Endothelial cell of umbilical vein (primary cell): ENCODE results near the gene TRIM29. TPM values are rescaled to one million over a fixed set of nuclear protein-coding genes. Genes with fewer than 3 reads are reported as not detected.

Experiments
- BruUV-seq: library from RNA; stranded (reverse); fragments of 400-500 nt; replicated peaks from 2 replicates; lab custom pipeline; 2021; lab: Mats Ljungman, UMichigan
- CTCF ChIA-PET: fragments of 300-600, 350-600 bp; sonication (Branson Sonifier 250); formaldehyde crosslinking; loops from one replicate; lab custom pipeline; 2021; ENCODE audit warnings: antibody characterized with exemption, inconsistent platforms; lab: Charles Lee
- POLR2A ChIA-PET: fragments of 300-600, 350-600 bp; sonication (Branson Sonifier 250); formaldehyde crosslinking; loops from one replicate; lab custom pipeline; 2021; ENCODE audit warnings: antibody characterized with exemption, inconsistent platforms; lab: Charles Lee
- DNase-seq: peaks from one replicate; pipeline ENCODE4 v3.0.0-alpha.2; 2011; ENCODE audit warnings: low read depth, low spot score
- FAIRE-seq: peaks from 2 replicates; lab custom pipeline; 2011; peaks lifted over from hg19 to GRCh38; lab: Jason Lieb, UNC
- H2AFZ ChIP-seq: 2 replicates; pipeline ENCODE4 v1.6.0; 2012; ENCODE audit warnings: low read depth, low read length, control low read depth, inconsistent platforms
- H3K27ac ChIP-seq: 2 replicates; pipeline ENCODE4 v1.5.1; 2011; ENCODE audit warnings: low read depth, mild to moderate bottlenecking, control low read depth, low read length, moderate library complexity; ENCODE audit not compliant: insufficient read depth
- H3K27me3 ChIP-seq, 2 experiments: 2 replicates each; pipeline versions ENCODE4 v1.6.0 to v1.6.1; 2011; ENCODE audit warnings: low read length in 2 of 2, mixed read lengths in 1 of 2; ENCODE audit not compliant: control insufficient read depth in 2 of 2, insufficient read depth in 2 of 2
- H3K36me3 ChIP-seq, 2 experiments: 2 replicates in 1 of 2; 3 replicates in 1 of 2; pipeline ENCODE4 v1.5.1; 2011; ENCODE audit warnings: low read length in 2 of 2, mild to moderate bottlenecking in 1 of 2, moderate library complexity in 1 of 2; ENCODE audit not compliant: control insufficient read depth in 2 of 2, insufficient read depth in 2 of 2; ENCODE audit errors: extremely low read depth in 1 of 2
- H3K4me1 ChIP-seq: 3 replicates; pipeline ENCODE4 v1.5.1; 2011; ENCODE audit warnings: mild to moderate bottlenecking, low read length; ENCODE audit not compliant: control insufficient read depth, insufficient read depth; ENCODE audit errors: extremely low read depth
- H3K4me2 ChIP-seq: 2 replicates; pipeline ENCODE4 v1.6.1; 2011; ENCODE audit warnings: low read length, control low read depth, mixed read lengths; ENCODE audit not compliant: insufficient read depth
- H3K4me3 ChIP-seq, 3 experiments: fragments of 200-600 bp in 1 of 3; sonication (generic), shearing (Covaris generic) in 1 of 3; replicated peaks in 1 of 3; 2 replicates each; pipeline ENCODE4 v1.5.1; 2011 to 2016; ENCODE audit warnings: control low read depth in 3 of 3, low read length in 3 of 3, mild to moderate bottlenecking in 2 of 3, inconsistent platforms in 1 of 3, low read depth in 1 of 3, moderate library complexity in 1 of 3; ENCODE audit not compliant: insufficient read depth in 1 of 3
- H3K79me2 ChIP-seq: 2 replicates; pipeline ENCODE4 v1.6.0; 2012; ENCODE audit warnings: low read length, inconsistent platforms; ENCODE audit not compliant: control insufficient read depth, insufficient read depth
- H3K9ac ChIP-seq: replicated peaks from 2 replicates; pipeline ENCODE3; 2011; ENCODE audit warnings: low read length, control low read depth; ENCODE audit not compliant: insufficient read depth; ENCODE audit errors: extremely low read depth
- H3K9me1 ChIP-seq: replicated peaks from 3 replicates; pipeline ENCODE4 v1.6.0; 2011; ENCODE audit warnings: mild to moderate bottlenecking, low read length; ENCODE audit not compliant: control insufficient read depth, insufficient read depth; ENCODE audit errors: extremely low read depth
- H3K9me3 ChIP-seq: replicated peaks from 2 replicates; pipeline ENCODE4 v1.5.1; 2012; ENCODE audit warnings: low read length, inconsistent platforms; ENCODE audit not compliant: control insufficient read depth, insufficient read depth
- H4K20me1 ChIP-seq: replicated peaks from 2 replicates; pipeline ENCODE3; 2011; ENCODE audit warnings: mild to moderate bottlenecking, low read length; ENCODE audit not compliant: control insufficient read depth, insufficient read depth; ENCODE audit errors: extremely low read depth
- EZH2 ChIP-seq: IDR thresholded peaks from 2 replicates; pipeline ENCODE4 v1.6.1; 2012; ENCODE audit warnings: borderline replicate concordance, low read depth, mild to moderate bottlenecking, moderate library complexity, low read length, inconsistent platforms; ENCODE audit not compliant: severe bottlenecking
- FOS ChIP-seq: IDR thresholded peaks from 2 replicates; pipeline ENCODE4 v1.6.1; 2011; ENCODE audit warnings: mild to moderate bottlenecking, low read length, moderate library complexity, borderline replicate concordance; ENCODE audit not compliant: insufficient read depth
- GATA2 ChIP-seq: IDR thresholded peaks from 2 replicates; pipeline ENCODE4 v1.7.0; 2011; ENCODE audit warnings: low read depth, mild to moderate bottlenecking, moderate library complexity, mixed read lengths, low read length; ENCODE audit not compliant: insufficient read length, insufficient read depth
- JUN ChIP-seq: IDR thresholded peaks from 2 replicates; pipeline ENCODE4 v1.6.1; 2011; ENCODE audit warnings: borderline replicate concordance, low read depth; ENCODE audit not compliant: insufficient read length, insufficient read depth
- MYC ChIP-seq: IDR thresholded peaks from one replicate; pipeline ENCODE4 v1.6.1; 2011; ENCODE audit warnings: mild to moderate bottlenecking, low read depth, low read length
- POLR2A ChIP-seq: IDR thresholded peaks from 2 replicates; pipeline ENCODE4 v1.6.1; 2012; ENCODE audit warnings: low read depth, mild to moderate bottlenecking, control low read depth, low read length
- POLR2AphosphoS5 ChIP-seq: IDR thresholded peaks from 2 replicates; pipeline ENCODE4 v1.6.1; 2012; ENCODE audit warnings: low read depth, mild to moderate bottlenecking, control low read depth, low read length, moderate library complexity; ENCODE audit not compliant: insufficient read depth
- dilution Hi-C: fragments of 300-500 bp; cut with MboI; formaldehyde crosslinking; loops from one replicate; pipeline ENCODE4 v1.15.0; 2019; ENCODE audit warnings: low sequenced_read_pairs; ENCODE audit not compliant: extremely low pct_ligation_motif_present
- intact Hi-C: fragments of 100-400 bp; cut with micrococcal nuclease; formaldehyde crosslinking; loops from one replicate; pipeline ENCODE4 v1.10.0; 2022
- polyA plus RNA-seq, 4 experiments: library from polyadenylated mRNA; depleted of rRNA in 3 of 4; stranded (reverse) in 3 of 4; unstranded in 1 of 4; fragments of >200 nt; gene quantifications; 2 replicates each; pipeline versions ENCODE4 v1.2.1 to v1.2.3, GENCODE V29; 2011 to 2012; ENCODE audit warnings: missing spikeins in 1 of 4
- total RNA-seq: library from RNA; stranded (reverse); gene quantifications from 2 replicates; pipeline ENCODE4 v1.2.3, GENCODE V29; 2021
- TF ChIP-seq, protein P1 (sequence below): IDR thresholded peaks from 2 replicates; pipeline ENCODE4 v1.6.1; 2011; ENCODE audit not compliant: insufficient read depth, insufficient read length
- TF ChIP-seq, protein P2 (sequence below), 2 donors: IDR thresholded peaks; 1 replicate in 1 of 2; 2 replicates in 1 of 2; pipeline ENCODE4 v1.5.1; 2011; ENCODE audit warnings: low read length in 2 of 2, mild to moderate bottlenecking in 2 of 2, moderate library complexity in 2 of 2, control low read depth in 1 of 2, inconsistent platforms in 1 of 2, low read depth in 1 of 2; ENCODE audit not compliant: insufficient read depth in 1 of 2; ENCODE audit errors: extremely low read depth in 1 of 2

The TRIM29 gene
- total and polyA plus RNA-seq, 2 donors (not counting 3 experiments of a cell fraction or from before 2014, with no cell fraction given): not detected

DNA sequence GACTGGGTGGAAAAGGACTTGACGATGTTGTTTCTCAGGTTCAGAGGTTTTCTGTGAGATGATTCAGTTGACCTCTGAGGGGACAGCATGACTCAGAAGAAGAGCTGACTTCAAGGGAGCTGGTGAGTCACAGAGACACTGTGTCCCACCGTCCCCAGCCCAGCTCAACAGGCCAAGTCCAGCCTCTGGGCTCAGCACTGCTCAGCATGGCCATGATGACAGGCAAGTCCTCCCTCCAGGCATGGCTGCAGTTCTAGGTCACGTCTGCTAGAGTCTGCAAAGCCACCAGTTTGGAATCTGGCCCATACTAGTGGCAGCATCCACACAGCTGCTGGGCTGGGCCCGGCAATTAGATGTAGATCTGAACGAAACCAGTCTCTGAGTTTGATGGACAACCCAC lies 12.9 kb downstream of the TRIM29 start:
- CTCF ChIA-PET: interaction anchor here (1.5 kb wide), 1 partner anchor 17 kb away, joined by 3 read pairs; no protein-coding TSS in a partner anchor
- Histone ChIP-seq H3K4me3 (no peak overlapping the region), H3K36me3 (no peaks in the 10 kb centered on the region), H4K20me1 (no peaks in the 10 kb centered on the region), H2AFZ (no peak overlapping the region), H3K4me1 (no peaks in the 10 kb centered on the region), H3K27me3 (no peaks in the 10 kb centered on the region), H3K27ac (no peak overlapping the region), H3K4me2 (no peak overlapping the region), H3K79me2 (no peaks in the 10 kb centered on the region), H3K9me1 (no peaks in the 10 kb centered on the region), H3K9ac (no peak overlapping the region), H3K9me3 (no peaks in the 10 kb centered on the region)
- intact Hi-C loops: no loop called here
- POLR2A ChIA-PET: no interaction called here
- BruUV-seq: no TSS peak
- DNase-seq: no peak
- TF ChIP-seq EZH2 (no peak), POLR2AphosphoS5 (no peak), GATA2 (no peak), JUN (no peak), MYC (no peak), POLR2A (no peak), FOS (no peak)
- TF ChIP-seq, protein P1, sequence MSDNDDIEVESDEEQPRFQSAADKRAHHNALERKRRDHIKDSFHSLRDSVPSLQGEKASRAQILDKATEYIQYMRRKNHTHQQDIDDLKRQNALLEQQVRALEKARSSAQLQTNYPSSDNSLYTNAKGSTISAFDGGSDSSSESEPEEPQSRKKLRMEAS: no peak
- TF ChIP-seq, protein P2, sequence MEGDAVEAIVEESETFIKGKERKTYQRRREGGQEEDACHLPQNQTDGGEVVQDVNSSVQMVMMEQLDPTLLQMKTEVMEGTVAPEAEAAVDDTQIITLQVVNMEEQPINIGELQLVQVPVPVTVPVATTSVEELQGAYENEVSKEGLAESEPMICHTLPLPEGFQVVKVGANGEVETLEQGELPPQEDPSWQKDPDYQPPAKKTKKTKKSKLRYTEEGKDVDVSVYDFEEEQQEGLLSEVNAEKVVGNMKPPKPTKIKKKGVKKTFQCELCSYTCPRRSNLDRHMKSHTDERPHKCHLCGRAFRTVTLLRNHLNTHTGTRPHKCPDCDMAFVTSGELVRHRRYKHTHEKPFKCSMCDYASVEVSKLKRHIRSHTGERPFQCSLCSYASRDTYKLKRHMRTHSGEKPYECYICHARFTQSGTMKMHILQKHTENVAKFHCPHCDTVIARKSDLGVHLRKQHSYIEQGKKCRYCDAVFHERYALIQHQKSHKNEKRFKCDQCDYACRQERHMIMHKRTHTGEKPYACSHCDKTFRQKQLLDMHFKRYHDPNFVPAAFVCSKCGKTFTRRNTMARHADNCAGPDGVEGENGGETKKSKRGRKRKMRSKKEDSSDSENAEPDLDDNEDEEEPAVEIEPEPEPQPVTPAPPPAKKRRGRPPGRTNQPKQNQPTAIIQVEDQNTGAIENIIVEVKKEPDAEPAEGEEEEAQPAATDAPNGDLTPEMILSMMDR (IDR thresholded peaks at IDR 0.05; ENCODE audit: extremely low read depth in 1 of 2, insufficient read depth in 1 of 2, low read depth in 1 of 2, low read length in 2 of 2): no peak
- dilution Hi-C loops: no loop called here
- FAIRE-seq: no peak
